HG03457 (cell line): ENCODE results near the gene MTHFD1L.

Experiments
- ATAC-seq: cut with Tn5 transposase; IDR thresholded peaks from one replicate; pipeline ENCODE4 v1.9.1; 2021; ENCODE audit warnings: moderate number of reproducible peaks; ENCODE audit not compliant: unreplicated experiment

Gene MTHFD1L

GRCh38 chr6:150865043-150865405, 478 bp upstream of the MTHFD1L start:
- no peak for ATAC-seq

- ATAC-seq: peak; percentile 62
Observed at GRCh38 chr6:150866147-150866990, 867 bp downstream of the MTHFD1L start.

- ATAC-seq: no peak
Observed at GRCh38 chr6:150866991-150867501, 1.5 kb downstream of the MTHFD1L start.

- no peak for ATAC-seq
Observed at GRCh38 chr6:150868759-150869158, 3.3 kb downstream of the MTHFD1L start.

GRCh38 chr6:150874179-150874578, 8.7 kb downstream of the MTHFD1L start:
- no peak for ATAC-seq

- ATAC-seq: no peak
Observed at GRCh38 chr6:150875841-150876240, 10.3 kb downstream of the MTHFD1L start.

- ATAC-seq: no peak
Observed at GRCh38 chr6:150876598-150876997, 11.1 kb downstream of the MTHFD1L start.

- no peak for ATAC-seq
Observed at GRCh38 chr6:150877928-150878327, 12.4 kb downstream of the MTHFD1L start.

- no peak for ATAC-seq
Observed at GRCh38 chr6:150878347-150879213, 13.1 kb downstream of the MTHFD1L start.

- no peak for ATAC-seq
Observed at GRCh38 chr6:150880336-150880735, 14.8 kb downstream of the MTHFD1L start.

- no peak for ATAC-seq
Observed at GRCh38 chr6:150881911-150882481, 16.5 kb downstream of the MTHFD1L start.

GRCh38 chr6:150883521-150883920, 18.0 kb downstream of the MTHFD1L start:
- no peak for ATAC-seq

GRCh38 chr6:150886155-150886554, 20.7 kb downstream of the MTHFD1L start:
- no peak for ATAC-seq

GRCh38 chr6:150887978-150888563, 22.6 kb downstream of the MTHFD1L start:
- ATAC-seq: no peak

GRCh38 chr6:150890346-150890745, 24.8 kb downstream of the MTHFD1L start:
- no peak for ATAC-seq

GRCh38 chr6:150891888-150892485, 26.5 kb downstream of the MTHFD1L start:
- ATAC-seq: no peak

- ATAC-seq: no peak
Observed at GRCh38 chr6:150894191-150894744, 28.8 kb downstream of the MTHFD1L start.

- peak; percentile 60 for ATAC-seq
Observed at GRCh38 chr6:150894935-150895552, 29.5 kb downstream of the MTHFD1L start.

GRCh38 chr6:150895928-150896632, 30.6 kb downstream of the MTHFD1L start:
- ATAC-seq: no peak
